Measurements from ENCODE around the gene TMEM52B.
"Not testable (repeated sequence)": the region's sequence is repeated elsewhere in the genome, so short reads cannot be mapped to it uniquely, and the experiment has no call there.

The TMEM52B gene

DNA sequence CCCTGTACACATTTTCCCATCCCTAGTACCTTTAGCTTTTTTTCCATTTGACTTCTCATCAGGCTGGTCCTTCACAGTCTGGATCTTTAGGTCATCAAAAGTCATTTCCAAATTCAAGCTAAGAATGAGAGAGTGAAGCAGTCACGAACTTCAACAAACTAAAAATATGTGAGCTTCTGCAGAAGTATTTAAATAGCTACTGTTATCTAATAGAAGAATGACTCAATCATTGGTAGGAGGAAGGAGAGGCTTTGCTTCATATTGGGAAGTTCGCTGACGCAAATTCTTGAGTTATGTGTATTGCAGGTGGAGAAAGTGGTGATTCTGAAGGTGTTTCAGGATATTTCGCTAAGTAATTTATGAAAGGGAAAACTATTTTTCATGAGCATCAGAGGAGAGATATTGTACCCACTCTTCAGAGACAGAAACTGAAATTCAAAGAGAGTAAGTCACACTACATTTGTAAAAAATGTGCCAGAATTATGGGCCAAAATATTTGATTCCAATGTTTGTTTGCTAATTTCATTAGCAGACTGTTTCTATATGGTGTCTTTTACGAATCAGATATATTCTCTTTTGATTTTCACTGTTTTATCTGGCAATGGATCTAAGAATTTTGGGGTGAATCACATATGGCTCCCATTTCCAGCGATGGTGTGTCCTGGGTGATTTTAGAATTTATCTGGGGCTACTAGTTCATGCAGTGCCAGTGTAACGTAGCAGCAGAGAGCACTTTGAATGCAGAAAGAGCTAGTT lies 6.7 kb upstream of the TMEM52B start, which contains the start of gene OLR1:
TSS of gene OLR1 (minus strand) at position 160 of the 756 bp plus-strand sequence. CDS start at position 105, 55 bp downstream.
- no peak for DNase-seq

DNA sequence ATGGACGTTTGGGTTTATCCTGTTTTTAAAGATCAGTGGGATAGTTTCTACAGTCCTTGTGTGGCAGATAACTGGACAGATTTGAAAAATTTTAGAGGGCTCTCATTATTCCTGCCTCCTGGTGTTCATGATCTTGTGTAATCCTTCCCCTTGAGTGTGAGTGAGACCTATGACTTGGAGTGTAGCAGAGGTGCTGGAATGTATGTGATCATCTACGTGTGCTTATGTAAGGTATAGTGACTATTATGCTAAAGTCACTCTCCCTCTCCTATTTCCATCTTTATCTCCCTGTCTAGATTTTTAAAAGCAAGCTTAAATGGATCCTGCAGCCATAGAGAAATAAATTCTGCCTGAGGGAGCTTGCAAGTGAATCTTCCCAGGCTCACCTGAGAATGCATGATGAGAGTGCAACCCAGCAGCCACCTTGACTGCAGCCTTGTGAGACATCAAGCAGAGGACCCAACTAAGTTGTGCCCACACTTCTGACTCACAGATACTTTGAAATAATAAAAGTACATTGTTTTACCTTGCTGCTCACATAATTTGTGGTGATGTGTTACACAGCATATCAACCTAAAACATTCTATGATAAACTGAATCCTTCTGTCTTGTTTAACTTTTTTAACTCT lies 3.7 kb upstream of the TMEM52B start:
- no peak for DNase-seq

DNA sequence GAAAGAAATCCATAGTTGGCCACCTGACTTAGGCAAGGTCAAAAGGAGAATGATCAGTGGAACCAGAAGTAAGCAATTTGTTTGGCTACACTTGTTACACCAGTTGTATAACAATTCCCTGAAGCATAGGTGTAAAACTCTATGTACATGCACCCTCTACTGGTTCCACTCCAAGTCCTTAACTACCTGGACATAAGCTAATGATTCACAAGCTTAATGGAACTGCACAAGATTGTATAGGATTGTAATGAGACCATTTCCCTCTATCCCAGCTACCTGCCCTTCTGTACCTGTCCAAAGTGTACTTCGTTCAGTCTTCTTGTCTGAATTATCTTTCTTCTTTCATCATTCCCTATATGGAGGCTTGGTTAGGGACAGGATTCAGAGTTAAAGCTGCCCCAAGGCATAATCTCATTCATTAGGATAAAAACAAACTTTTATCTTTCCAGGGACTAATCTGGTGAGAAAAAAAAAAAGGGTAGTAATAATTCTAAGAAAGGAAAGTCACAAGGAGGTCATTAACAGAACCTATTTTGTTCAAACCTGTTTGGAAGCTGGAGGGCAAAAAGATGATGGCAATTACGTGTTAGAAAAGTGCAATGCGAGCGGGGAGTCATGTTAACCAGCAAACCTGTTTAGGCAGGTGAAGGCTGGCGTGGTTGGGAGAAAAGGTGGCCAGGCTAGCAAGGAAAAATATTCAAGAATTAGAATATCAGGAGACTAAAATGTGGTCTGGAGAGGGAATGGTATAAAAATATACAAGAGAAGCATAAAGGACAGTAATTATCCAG lies 2.8 kb upstream of the TMEM52B start:
- no peak for DNase-seq

DNA sequence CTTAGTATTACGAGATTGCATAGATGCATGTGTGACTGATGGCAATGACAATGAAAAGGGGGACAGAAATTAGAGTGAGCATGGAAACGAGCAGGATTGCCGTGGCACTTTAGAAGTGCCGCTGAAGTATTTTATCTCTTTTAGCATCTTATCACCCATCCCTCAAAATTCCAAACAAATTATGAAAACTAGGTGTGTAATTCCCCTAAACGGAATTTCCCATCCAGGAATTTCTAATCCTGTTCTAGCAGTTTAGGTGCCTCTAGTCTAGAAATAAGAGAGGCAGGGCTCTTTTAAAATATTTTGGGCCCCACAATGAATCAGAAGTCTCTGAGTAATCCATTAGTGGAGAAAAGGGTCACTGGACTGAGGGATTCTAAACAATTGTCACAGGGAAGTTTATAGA lies 947 bp downstream of the TMEM52B start:
- DNase-seq: no peak

DNA sequence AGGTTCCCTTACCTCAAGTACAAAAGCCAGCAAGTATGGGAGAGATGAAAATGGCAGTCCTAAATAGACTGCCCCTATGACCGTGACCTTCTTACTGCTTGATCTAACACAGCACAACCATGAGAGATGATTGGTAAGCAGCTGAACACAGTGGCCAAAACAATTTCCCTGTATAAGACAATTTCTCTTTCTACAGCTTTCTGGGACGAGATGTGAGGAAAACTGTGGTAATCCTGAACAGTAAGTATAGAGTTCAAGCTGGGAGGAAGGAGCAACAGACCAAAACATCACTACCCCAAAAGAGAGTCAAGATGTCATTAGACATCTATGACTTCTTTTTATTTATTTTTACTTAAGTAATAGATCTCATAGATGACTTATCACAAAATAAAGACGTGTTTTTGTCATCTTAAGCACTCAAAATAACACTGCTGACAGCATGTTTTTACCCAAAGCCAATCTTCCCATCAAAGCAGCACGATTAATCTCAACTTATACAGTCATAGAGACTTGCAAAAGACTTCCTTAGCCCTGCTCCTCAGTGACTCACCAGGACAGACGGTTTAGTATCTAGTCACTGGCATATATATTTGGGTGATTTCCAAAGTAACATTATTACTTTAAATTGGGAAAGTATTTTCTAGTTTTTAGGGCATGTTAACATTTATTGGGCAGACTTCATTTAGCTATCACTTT lies 3.7 kb downstream of the TMEM52B start:
- DNase-seq: no peak

DNA sequence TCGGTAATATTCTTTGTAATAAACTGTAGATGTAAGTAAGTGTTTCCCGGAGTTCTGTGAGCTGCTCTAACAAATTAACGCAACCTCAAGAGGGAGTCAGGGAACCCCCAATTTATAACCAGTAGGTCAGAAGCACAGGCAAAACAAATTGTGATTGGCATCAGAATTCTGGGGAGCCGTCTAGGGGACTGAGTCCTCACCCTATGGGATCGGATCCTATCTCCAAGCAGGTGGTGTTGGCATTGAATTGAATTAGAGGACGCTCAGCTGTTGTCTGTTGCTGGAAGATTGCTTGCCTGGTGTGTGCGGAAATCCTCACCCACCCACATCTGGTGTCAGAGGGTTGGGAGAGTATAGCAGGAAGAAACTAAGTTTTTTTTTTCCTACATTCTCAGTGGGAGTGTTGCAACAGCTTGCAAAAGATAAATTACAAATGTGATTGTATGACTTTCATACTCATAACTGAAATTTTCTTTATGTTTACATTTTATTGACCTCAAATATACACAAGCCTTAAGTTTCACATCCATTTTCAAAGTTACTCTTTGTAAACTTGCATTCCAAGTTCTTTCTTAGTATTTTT lies 5.5 kb downstream of the TMEM52B start:
- no peak for DNase-seq

DNA sequence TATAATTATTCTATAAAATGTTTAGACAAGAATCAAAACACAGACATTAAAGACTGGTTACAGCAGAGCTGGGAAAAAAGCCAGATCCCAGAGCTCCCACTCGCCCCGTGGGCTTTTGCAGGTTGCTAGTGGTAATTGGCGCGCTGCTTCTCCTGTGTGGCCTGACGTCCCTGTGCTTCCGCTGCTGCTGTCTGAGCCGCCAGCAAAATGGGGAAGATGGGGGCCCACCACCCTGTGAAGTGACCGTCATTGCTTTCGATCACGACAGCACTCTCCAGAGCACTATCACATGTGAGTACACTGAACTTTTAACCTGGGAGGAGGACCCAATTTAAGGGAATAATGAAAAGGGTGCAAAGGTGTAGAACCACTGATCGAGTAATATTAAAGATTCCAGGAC lies 7.5 kb downstream of the TMEM52B start:
- DNase-seq: no peak

DNA sequence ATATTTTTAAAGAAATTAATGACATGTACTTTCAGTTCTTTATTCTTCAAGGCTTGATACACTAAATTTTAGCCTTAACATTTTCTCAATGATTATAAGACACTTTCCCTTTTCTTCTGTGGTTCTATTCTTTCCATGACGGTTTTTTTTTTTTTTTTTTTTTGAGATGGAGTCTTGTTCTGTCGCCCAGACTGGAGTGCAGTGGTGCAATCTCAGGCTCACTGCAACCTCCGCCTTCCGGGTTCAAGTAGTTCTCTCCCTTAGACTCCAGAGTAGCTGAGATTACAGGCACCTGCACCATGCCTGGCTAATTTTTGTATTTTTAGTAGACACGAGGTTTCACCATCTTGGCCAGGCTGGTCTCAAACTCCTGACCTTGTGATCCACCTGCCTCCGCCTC lies 8.1 kb downstream of the TMEM52B start:
- DNase-seq: not testable (repeated sequence)

DNA sequence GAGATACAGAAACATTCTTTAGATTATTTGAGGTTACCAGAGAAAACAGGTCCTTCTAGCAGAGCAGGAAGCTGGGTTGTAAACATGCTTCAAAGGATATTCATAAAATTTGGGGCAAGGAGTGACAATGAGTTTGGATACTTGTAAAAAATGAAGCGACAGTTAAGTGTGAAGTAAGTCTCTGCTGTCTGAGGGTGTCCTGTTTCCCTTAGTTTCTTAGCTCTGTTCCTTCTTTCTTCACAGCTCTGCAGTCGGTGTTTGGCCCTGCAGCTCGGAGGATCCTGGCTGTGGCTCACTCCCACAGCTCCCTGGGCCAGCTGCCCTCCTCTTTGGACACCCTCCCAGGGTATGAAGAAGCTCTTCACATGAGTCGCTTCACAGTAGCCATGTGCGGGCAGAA lies 10.8 kb downstream of the TMEM52B start:
- DNase-seq: no peak

DNA sequence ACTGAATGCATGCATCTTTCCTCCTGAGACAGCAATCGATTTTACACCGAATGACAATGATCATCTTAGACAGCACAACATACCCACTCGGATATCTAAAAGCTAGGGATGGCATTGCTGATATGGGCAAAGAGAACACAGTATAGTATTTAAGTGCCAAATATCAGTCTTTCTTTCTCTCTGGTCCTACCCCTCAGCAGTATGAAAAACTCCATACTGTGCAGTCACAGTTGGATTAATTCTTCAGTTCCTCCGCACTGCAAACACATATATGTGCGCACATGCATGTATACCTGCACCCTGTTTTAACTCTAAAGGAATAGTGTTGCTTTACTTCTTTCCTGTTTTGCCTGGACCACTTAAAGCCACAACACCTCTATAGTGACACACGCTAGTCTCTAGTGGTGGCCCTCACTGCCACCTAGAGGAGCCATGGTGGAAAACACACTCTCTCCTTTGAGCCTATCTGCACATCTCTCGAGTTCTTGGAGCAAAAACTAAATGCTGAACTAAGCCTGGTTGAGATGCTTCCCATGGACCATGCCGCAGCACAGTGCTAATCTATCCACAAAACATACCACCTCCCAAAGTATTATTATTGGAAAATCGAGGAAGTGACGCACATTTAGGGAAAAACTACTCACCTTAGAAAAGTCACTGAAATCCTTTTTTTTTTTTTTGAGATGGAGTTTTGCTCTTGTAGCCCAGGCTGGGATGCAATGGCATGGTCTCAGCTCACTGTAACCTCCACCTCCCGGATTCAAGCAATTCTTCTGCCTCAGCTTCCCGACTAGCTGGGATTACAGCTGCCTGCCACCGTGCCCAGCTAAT lies 11.9 kb downstream of the TMEM52B start:
- peak; percentile 46 to 51 for DNase-seq

DNA sequence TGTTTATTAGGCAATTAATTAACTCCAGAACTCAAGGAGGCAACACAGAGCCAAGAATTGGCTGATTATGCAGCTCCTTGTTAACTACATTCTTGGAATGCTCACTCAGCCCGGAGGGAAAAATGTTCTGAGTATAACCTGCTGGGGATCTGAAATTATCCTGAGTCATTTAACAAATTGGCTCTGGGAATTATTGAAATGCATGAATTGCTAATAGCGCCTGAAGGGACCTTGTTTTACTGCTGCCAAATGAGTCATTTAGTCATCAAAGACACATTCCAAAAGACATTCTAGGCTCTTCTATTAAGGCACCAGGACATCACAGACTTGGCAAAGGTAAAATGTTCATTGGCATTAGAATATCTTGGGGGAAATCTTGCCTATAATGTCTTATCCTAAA lies 13.0 kb downstream of the TMEM52B start:
- no peak for DNase-seq

DNA sequence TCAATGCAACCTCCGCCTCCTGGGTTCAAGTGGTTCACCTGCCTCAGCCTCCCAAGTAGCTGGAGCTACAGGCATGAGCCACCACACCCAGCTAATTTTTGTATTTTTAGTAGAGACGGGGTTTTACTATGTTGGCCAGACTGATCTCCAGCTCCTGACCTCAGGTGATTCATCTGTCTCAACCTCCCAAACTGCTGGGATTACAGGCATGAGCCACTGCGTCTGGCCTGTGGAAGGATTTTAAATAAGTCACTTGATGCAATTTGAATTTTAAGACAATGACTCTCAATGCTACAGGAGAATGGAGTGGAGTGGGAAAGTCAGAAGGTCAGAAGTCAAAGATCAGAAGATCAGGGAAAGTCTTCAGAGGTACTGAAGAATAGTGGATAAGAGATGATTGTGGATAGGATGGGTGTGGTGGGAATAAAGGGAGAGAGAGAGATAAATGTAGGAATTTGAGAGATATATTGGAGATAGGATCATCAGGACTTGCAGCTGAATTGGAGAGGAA lies 15.4 kb downstream of the TMEM52B start:
- DNase-seq: no peak

DNA sequence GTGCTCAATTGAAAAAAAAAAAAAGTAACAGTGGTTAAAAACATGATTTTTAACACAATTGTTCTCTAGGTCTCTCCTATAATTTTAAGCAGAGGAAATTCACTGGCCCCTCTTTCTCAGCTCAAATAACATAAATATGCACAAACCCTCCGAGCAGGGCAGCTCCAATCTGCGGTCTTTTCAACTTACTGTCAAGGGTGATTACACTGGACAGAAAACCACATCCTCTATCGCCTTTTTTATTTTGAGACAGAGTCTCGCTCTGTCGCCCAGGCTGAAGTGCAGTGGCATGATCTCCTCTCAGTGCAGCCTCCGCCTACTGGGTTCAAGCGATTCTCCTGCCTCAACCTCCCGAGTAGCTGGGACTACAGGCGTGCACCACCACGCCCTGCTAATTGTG lies 17.4 kb downstream of the TMEM52B start:
- no peak for DNase-seq

DNA sequence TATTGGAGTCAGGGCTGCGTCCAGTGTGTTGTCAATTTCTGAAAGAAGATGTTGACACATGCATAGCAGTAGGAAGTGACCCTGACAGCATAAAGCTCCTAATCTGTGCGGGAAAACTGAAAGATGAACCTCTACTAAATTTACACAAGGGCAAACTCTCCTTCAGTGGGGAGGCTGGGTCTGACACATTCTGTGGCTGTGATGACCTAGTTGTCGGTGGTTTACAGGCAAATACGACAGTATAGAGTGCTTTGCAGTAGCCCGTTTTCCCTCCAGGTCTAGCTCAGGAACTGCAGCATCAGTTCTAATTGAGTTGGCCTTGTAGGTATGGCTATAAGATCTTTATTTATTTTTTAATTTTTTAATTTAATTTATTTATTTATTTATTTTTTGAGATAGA lies 19.0 kb downstream of the TMEM52B start:
- DNase-seq: no peak

DNA sequence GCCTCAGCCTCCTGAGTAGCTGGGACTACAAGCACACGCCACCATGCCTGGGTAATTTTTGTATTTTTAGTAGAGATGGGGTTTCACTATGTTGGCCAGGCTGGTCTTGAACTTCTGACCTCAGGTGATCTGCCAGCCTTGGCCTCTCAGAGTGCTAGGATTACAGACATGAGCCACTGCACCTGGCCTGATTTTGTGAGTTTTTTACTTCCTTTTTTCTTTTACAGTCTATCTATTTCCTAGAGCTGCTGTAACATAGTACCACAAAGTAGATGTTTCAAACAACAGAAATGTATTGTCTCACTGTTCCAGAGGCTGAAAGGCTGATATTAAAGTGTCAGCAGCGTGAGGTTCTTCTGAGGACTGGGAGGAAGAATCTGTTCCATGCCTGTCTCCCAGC lies 25.7 kb downstream of the TMEM52B start:
- DNase-seq: not testable (repeated sequence)

DNA sequence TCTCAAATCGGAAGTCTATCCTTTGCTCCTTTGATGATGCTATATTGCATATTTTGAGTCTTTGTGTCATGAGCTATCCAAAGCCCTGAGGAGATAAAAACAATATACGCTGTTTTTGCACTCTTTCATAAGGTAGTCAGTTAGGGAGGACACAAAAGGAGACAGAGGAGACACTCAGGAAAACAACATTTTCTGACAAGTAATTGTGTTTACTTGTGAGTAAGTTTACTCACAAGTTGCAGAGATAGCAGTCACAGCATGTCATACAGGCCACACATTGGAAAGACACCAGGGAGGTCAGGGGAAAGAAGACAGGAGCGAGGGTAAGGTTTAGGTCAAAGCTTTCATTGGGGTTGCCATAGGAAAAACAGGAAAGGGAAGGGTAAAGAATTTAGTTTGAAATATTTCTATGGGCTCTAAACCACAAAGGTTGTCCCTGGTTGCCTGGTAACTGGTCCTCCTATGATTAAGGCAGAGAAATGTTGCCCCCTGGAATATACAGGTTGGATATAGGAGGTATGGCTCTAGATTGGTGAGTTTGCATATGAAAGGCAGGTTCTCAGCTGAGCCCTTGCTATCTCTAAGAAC lies 26.5 kb downstream of the TMEM52B start:
- no peak for DNase-seq

DNA sequence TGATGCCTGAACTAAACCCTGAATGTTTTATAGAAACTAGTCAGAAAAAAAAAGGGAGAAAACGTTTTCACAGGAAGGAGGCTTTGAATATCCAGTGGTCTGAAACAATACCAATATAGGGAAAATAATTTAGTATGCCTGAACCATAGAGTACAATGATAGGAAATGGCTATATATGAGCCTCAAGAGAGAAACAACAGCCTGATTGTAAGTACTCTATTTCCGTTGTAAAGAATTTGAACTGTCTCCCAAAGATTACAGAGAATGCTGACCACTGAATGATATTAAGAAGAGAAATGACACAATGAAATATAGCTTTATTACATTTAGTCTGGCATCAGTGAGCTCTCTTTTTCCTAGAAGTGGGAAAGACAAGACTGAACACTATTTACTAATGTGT lies 28.3 kb downstream of the TMEM52B start:
- no peak for DNase-seq

DNA sequence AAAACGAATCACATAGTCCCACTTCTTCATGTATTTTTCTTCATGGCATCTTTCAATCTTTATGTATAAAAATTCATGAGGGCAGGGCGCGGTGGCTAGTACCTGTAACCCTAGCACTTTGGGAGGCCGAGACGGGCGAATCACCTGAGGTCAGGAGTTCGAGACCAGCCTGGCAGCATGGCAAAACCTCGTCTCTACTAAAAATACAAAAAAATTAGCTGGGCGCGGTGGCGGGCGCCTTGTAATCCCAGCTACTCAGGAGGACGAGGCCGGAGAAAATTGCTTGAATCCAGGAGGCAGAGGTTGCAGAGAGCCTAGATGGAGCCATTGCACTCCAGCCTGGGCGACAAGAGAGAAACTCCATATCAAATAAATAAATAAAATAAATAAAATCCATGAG lies 31.4 kb downstream of the TMEM52B start:
- no peak for DNase-seq

DNA sequence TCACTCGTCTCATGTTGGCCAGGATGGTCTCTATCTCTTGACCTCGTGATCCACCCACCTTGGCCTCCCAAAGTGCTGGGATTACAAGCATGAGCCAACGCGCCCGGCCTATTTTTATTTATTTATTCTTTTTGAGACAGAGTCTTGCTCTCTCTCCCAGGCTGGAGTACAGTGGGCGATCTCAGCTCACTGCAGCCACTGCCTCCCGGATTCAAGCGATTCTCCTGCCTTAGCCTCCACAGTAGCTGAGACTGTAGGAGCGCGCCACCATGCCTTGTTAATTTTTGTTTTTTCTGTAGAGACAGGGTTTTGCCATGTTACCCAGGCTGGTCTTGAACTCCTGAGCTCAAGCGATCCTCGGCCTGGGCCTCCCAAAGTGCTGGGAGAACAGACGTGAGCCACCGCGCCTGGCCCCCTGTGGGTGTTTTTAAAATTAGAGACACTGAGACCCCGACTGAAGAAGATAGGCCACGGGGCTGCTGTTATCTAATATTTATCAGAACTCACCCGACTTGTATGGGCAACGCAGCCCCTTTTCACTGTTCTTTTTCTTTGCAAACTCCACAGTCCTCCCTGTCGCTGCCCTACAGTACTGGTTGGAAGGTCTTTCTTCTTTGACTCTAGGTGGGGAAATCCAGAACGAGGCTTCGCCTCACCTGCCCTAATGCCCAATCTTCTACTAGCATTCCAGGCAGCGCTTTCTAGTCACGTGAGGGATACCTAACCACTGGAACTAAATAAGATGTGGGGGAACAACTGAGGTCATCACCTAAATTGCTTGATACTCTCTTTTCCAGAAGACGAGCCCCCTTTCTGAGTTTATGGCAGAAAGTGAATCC lies 32.5 kb downstream of the TMEM52B start:
- DNase-seq: no peak
